GM21360 (cell line): Measurements from ENCODE around the gene UPB1.
"Not testable (repeated sequence)": the region's sequence is repeated elsewhere in the genome, so short reads cannot be mapped to it uniquely, and the experiment has no call there.

Experiments
- ATAC-seq: cut with Tn5 transposase; IDR thresholded peaks from one replicate; pipeline ENCODE4 v1.9.1; 2021; ENCODE audit warnings: mild to moderate bottlenecking, moderate library complexity; ENCODE audit not compliant: unreplicated experiment

UPB1 gene

GRCh38 chr22:24525416-24526037 lies 30.4 kb downstream of the UPB1 start:
- ATAC-seq = no peak

- no peak for ATAC-seq
Observed at GRCh38 chr22:24526191-24526590, 31.1 kb downstream of the UPB1 start.

- ATAC-seq = no peak
Observed at GRCh38 chr22:24529898-24530297, 34.8 kb downstream of the UPB1 start.

GRCh38 chr22:24530968-24531367 lies 35.8 kb downstream of the UPB1 start:
- ATAC-seq = not testable (repeated sequence)

DNA sequence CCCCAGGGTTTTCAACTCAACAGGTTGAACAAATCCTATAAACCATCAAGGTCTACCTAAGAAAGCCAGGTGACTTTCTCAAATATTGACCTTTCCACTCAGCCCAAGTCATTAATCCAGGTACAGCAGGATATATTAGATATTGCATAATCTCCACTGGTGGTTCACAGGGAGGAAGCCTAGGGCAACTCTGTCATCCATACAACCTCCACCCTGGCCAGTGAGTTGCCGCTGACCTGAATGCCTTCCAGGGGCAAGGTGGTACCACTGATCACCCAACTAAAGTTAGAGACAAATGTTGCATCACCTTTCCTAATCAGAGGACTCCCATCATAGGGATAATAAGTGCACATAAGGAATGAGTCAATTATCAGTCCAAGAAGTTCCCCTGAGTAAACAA lies 36.9 kb downstream of the UPB1 start:
- no peak for ATAC-seq

DNA sequence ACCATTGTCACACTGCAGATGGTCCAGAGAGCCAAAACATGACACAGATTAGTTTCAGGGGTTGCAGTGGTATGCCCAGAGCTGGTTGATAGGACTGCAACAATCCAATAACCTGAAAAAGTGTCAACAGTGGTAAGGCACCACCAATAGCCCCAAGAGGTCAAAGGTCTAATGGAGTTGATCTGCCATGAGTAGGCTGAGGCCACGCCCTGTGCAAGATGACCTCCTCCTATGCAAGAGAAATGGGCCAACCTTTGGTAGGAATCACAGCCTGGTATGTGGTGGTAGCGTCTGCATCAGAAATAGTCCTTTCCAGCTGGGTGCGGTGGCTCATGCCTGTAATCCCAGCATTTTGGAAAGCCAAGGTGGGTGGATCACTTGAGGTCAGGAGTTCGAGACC lies 40.2 kb downstream of the UPB1 start:
- no peak for ATAC-seq

DNA sequence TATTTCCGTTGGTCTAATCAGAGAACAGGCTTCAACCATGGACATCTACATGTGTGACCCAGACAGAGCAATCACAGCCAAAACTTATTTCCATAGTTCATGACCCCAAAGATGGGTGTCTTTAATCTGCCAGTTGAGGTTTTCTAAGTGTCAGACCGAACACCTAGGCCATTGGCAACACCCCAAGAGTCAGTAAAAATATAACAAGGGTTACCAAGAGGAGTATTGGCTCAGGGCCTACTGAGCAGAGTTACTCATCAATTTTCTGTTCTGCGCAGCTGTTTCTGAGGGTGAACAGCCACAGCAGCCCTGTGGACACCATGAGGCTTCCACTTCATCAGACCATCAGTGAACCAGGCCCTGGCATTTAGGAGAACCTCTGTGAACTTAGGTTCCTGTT lies 41.0 kb downstream of the UPB1 start:
- ATAC-seq = no peak

GRCh38 chr22:24540470-24540869 lies 45.3 kb downstream of the UPB1 start:
- ATAC-seq = no peak

DNA sequence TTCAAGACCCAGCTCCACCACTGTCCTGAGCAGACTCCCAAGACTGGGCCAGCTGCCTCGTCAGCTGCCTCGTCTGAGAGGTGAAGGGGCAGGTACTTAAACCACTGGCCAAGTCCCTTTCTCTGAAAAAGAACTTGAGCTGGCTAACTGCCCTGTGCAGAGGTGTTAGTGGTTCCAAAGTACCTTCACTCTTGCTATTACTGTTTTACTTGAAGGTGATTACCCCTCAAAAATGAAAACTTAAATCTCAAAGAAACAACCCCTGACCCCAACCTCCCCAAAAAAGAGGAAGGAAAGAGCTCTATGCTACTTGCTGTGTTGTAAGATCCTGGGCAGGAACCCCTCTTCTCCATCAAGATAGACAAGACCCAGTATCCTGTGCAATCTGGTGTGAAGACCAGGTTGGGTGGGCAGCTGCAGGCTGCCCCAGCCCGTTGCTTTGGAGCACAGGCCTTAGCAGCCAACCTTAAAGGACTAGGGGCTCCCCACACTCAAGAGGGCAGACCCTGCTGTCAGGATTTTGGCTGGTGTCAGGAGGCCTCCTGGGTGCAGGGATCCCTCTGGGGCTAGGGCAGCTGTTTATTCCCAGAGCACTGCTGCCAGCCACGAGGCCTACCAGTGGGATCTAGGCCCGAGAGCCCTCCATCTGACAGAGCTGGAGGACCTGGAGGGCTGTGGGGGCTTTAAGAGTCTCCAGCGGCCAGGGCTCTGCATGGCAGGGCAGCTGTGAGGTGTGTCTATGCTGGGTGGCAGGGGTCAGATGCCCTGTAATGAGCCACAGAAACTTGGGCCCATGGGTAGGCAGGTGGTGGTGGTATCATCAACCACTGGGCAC lies 46.8 kb downstream of the UPB1 start:
- ATAC-seq = no peak

DNA sequence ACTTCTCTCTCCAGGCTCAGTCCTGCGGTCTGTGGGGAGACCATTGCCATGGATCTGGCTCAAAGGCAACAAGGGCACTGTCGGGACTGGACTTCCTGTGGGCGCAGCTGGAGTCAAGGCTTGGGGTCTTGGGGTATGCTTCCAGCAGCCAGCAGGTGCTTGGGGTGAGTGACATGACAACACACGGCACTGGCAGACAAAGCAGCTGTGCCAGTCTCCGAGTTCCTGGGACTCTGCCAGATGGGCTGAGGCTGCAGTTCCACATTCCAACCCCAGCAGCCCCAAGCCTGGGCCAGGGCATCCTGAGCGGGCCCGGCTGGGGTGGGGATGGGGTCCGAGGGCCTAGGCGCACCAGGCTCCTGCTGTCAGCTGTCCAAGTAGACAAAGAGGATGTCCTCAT lies 47.5 kb downstream of the UPB1 start:
- ATAC-seq = no peak

GRCh38 chr22:24543185-24543601 lies 48.1 kb downstream of the UPB1 start:
- ATAC-seq = no peak

DNA sequence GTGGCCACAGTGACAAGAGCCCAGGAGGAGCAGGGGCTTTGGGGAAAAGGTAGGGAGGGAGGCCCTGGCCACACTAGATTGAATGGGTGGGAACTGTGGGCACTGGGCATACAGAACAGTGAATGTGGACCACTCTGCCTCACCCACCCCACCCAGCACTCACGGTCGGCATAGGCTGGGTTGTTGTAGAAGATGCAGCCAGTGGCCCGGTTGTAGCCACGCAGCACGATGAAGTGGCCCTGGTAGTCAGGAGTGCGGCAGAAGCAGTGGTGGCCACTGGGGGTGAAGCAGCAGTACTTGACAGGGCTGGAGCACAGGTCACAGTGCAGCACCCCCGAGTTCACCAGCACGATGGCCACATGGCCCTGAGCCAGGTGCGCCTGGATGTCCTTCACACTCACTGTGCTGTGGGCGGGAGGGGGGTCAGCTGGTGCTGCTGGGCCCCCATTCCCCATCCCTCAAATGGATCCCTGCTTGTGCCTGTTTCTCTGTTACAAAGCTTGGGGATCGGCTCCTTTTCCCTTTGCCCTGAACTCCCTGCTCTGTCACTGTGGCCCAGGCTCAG lies 48.6 kb downstream of the UPB1 start:
- ATAC-seq = no peak

DNA sequence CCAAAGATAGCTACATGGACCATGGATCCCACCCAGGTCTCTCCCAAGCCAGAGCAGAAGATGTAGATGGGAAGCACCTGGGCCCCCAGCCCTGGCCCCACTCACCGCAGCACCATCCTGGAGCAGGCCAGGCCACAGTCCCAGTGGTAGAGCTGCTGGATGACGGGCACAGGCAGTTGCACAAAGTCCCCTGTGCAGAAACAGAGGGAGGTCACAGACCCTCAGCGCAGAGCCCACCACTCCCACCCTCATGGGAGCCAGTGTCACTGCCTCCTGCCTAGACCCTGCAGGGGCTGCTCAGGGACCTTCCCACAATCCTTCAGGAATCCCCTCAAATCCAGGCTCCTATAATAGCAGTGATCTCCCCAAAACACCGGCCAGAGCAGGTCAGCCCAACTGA lies 53.7 kb downstream of the UPB1 start:
- no peak for ATAC-seq

DNA sequence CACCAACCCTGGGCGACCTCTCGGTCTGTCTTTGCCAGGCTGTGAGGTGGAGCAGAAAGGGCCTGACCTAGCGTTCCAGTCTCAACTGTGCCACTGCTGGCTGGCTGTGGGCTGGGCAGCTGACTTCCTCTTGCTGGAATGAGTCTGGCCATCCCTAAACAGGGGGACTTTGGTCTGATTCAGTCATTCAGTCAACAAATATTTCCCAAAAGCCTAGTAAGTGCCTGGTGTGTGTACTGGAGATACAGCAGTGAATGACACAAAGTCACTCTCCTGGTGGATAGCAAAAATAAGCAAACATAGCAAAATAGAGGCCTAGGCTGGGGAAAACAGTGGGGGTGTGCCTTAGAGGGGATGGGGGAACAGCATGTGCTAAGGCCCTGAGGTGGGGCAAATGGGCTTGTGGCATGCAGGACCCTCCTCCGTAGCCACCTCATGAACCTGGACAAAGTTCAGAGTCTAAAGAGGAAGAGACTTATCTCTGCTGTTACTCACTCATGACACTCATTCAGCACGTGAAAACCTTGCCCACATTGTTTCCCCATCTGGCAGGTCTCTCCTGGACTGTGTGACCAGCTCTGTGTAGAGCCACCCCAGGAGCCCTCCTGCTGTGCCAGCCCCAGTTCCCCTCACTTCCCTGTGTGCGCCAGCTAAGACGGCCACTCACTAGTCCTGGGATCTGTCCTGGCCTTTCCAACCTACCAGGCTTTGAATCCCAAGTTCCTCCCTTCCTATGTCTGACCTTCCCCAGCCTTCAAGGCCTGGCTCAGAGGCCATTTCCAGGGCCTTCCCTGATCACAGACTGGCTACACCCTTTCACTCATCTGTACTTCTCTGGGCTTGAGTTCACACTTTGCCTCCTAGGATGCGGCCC lies 55.1 kb downstream of the UPB1 start:
- no peak for ATAC-seq

DNA sequence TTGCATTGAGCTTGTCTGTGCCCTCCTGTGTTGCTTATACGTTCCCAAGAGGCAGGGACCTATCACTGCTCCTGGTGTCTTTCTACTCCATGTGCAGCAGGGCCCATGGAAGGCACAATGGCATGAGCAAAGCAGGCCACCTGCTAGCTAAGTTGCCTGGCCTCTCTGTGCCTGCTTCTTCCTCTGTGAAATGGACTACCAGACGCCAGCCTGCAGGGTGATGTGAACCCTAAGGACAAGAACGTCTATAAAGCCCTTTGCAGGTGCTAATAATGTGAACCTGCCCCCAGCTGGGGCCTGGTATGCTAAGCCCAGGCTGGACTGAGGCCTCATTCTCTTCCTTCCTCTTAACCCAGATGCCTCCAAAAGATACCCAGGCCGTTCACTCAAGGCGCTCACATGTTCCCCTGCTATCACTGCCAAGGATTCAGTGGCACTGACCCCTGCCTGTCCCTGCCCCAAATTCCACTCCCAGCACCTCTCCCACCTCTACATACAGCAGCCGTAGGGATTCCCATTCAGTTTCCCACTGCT lies 55.8 kb downstream of the UPB1 start:
- no peak for ATAC-seq

GRCh38 chr22:24552503-24553286 lies 57.6 kb downstream of the UPB1 start:
- ATAC-seq = not testable (repeated sequence)

DNA sequence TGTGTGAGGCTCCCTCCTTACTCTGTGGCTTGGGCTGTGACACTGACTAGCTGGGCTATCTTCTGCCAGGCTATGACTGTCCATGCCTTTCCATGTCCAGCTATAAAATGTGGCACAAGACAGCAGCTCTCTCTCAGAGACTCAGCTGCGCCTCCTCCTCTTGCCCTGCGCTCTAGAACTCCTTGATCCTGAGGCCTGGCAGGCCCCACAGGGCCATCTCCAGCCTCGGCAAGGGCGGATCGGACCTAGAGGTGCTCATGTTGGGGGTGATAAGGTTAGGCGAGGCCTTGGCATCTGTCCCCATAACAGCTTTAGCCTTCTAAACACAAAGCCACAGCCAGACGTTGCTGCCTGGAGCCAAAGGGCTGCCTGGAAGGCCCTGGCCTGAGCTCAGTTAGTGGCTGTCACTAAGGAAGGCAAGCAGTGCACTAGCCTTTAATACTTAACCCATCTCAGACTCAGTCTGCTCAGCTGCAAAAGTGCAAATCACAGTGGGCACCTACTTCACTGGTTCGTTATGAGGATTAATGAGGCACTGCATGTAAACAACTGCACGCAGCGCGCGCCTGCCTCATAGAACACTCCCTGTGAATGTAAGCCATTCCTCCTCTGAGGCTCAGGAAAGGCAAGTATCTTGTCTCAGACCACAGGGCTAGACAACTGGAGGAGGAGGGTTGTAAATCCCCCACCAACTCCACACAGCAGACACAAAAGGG lies 58.6 kb downstream of the UPB1 start:
- no peak for ATAC-seq

DNA sequence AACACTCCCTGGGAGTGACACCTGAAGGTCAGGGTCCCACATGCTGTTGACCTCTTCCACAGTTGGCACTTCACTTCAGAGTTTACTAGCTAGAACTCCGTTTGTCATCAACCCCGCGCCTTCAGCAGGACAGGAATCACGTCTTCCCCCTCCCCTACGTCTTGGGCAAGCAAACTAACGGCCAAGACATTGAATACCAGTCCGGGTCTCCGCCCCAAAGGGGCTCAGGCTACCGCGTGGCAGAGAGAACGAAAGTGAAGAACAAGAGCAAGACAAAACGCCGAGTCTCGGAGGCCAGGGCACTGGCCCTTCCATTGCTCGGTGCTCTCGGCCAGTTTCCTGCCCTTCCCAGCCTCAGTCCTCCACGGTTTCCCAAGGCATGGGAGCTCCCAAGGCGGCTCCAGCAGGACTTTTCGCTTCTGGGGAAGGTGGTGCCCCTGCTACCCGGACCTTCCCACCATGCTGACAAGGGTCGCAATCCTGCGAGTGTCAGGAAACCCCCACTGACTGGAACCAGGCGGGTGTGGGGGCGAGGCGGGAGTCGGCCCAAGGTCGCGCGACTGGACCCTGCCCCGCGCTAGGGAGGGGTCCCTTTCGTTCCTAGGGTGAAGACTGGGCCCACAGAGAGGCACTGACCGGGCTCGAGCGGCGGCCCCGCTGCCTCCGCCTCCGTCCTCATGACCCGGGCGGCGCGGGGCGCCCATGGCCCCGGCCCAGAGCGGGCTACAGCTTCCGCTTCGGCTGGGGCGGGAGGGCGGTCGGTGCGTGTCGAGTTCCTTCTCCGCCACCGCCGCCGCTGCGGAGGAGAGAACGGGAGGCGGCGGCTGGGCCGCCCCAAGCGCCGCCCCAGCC lies 59.4 kb downstream of the UPB1 start, which contains the start of gene GUCD1:
Gene GUCD1 (minus strand): TSS at position 826 of the 852 bp plus-strand sequence. CDS start 147 bp downstream, at position 679.
- ATAC-seq = peak; percentile 7
